Astrocyte (in vitro differentiated cells and primary cell): ENCODE results near the gene SGSM2. TPM values are rescaled to one million over a fixed set of nuclear protein-coding genes. Genes with fewer than 3 reads are reported as not detected.
"Not testable (repeated sequence)": the region's sequence is repeated elsewhere in the genome, so short reads cannot be mapped to it uniquely, and the experiment has no call there.

ENCODE experiments used
- DNase-seq: peaks from one replicate; pipeline ENCODE4 v3.0.0-alpha.2; 2010; ENCODE audit warnings: low read depth
- FAIRE-seq: peaks from 2 replicates; lab custom pipeline; 2011; peaks lifted over from hg19 to GRCh38; lab: Jason Lieb, UNC
- H2AFZ ChIP-seq: 2 replicates; pipeline ENCODE4 v1.6.0; 2012; ENCODE audit warnings: low read depth, low read length, inconsistent platforms
- H3K27ac ChIP-seq: 2 replicates; pipeline ENCODE4 v1.5.1; 2011; ENCODE audit warnings: low read depth, low read length, inconsistent platforms
- H3K27me3 ChIP-seq: 2 replicates; pipeline ENCODE4 v1.6.0; 2011; ENCODE audit warnings: low read length, inconsistent platforms; ENCODE audit not compliant: insufficient read depth
- H3K36me3 ChIP-seq: 2 replicates; pipeline ENCODE4 v1.5.1; 2011; ENCODE audit warnings: low read length, inconsistent platforms; ENCODE audit not compliant: insufficient read depth
- H3K4me1 ChIP-seq: 2 replicates; pipeline ENCODE4 v1.5.1; 2011; ENCODE audit warnings: low read length, inconsistent platforms; ENCODE audit not compliant: insufficient read depth
- H3K4me2 ChIP-seq: 2 replicates; pipeline ENCODE4 v1.6.0; 2012; ENCODE audit warnings: low read length, inconsistent platforms
- H3K4me3 ChIP-seq: 2 replicates; pipeline ENCODE4 v1.5.1; 2011; ENCODE audit warnings: low read depth, mild to moderate bottlenecking, low read length, inconsistent platforms; ENCODE audit not compliant: insufficient read depth
- H3K79me2 ChIP-seq: 2 replicates; pipeline ENCODE4 v1.6.0; 2012; ENCODE audit warnings: mild to moderate bottlenecking, low read length, inconsistent platforms; ENCODE audit not compliant: insufficient read depth
- H3K9ac ChIP-seq: 2 replicates; pipeline ENCODE4 v1.6.0; 2012; ENCODE audit warnings: mild to moderate bottlenecking, low read length, inconsistent platforms
- H3K9me3 ChIP-seq: 2 replicates; pipeline ENCODE4 v1.5.1; 2012; ENCODE audit warnings: low read depth, mild to moderate bottlenecking, low read length, inconsistent platforms; ENCODE audit not compliant: insufficient read depth
- H4K20me1 ChIP-seq: 2 replicates; pipeline ENCODE4 v1.6.0; 2012; ENCODE audit warnings: low read length, inconsistent platforms; ENCODE audit not compliant: insufficient read depth
- H3K27ac Mint-ChIP-seq: one replicate; pipeline ENCODE4 v1.8.0; 2021; ENCODE audit warnings: mild to moderate bottlenecking, mixed read lengths; ENCODE audit not compliant: unreplicated experiment
- H3K27me3 Mint-ChIP-seq: one replicate; pipeline ENCODE4 v1.8.0; 2021; ENCODE audit warnings: low read depth, mixed read lengths; ENCODE audit not compliant: unreplicated experiment
- H3K36me3 Mint-ChIP-seq: one replicate; pipeline ENCODE4 v1.8.0; 2021; ENCODE audit warnings: low read depth, mixed read lengths; ENCODE audit not compliant: unreplicated experiment
- H3K4me1 Mint-ChIP-seq: one replicate; pipeline ENCODE4 v1.8.0; 2021; ENCODE audit warnings: low read depth, mixed read lengths; ENCODE audit not compliant: unreplicated experiment
- H3K4me3 Mint-ChIP-seq: one replicate; pipeline ENCODE4 v1.8.0; 2021; ENCODE audit warnings: mild to moderate bottlenecking, moderate library complexity, mixed read lengths; ENCODE audit not compliant: unreplicated experiment
- H3K9me3 Mint-ChIP-seq: one replicate; pipeline ENCODE4 v1.8.0; 2021; ENCODE audit warnings: mild to moderate bottlenecking, mixed read lengths; ENCODE audit not compliant: unreplicated experiment
- CTCF ChIP-seq: IDR thresholded peaks from 2 replicates; pipeline ENCODE4 v1.5.1; 2011; ENCODE audit warnings: low read depth, mild to moderate bottlenecking, inconsistent platforms, low read length, moderate library complexity; ENCODE audit not compliant: insufficient read depth
- EZH2 ChIP-seq: IDR thresholded peaks from 2 replicates; pipeline ENCODE4 v1.6.1; 2012; ENCODE audit warnings: mild to moderate bottlenecking, low read length, inconsistent platforms; ENCODE audit not compliant: insufficient read depth
- total RNA-seq: library from RNA; stranded (reverse); gene quantifications from 2 replicates; pipeline ENCODE4 v1.2.1, GENCODE V29; 2021

The SGSM2 gene
- total RNA-seq, 1 donor from 2014 or later, result 62.1 TPM

DNA sequence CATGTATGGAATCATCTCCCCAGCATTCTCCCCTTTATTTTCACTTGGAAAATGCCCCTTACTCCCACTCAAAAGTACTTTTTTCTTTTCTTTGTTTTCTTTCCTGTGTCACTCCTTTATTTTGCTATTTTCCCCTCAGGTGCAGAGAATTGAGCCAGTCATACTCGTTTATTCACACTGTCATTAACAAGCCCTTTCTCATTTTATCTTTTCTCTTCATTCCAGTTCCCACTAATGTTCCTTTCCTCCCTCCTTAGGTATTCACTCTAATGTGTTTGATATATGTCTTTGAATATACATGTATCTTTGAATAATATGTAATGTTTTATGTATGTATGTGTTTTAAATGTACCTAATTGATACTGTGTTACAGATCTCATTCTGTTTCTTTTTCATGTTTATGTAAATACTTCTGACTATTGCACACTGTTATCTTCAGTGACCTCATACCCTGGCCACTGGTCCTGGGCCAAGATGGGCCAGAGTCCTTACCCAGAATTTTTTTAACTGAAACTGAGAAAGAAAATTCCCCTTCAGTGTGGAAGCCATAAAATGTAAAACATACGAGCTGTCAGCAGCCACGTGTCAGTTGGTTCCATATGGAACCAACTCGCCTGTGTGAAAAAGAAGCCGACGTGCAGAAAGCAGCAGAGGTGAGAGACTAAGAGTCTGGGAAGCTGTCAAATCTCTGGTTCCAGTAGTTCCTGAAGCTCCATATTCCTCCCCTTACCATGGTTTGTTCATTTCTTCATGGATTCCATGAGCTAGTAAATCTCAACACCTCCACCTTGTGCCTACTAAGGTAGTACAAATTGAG is 27.8 kb upstream of the SGSM2 start:
- H3K27me3 ChIP-seq, result no peaks in the 10 kb centered on the region
- H3K4me3 ChIP-seq, result no peak overlapping the region
- FAIRE-seq (no peak), DNase-seq (no peak)
- no peaks in the 10 kb centered on the region for H3K4me1 ChIP-seq
- Mint-ChIP-seq H3K9me3 (no peaks in the 10 kb centered on the region), H3K4me1 (no peaks in the 10 kb centered on the region), H3K36me3 (no peaks in the 10 kb centered on the region), H3K27me3 (no peaks in the 10 kb centered on the region), H3K4me3 (no peak overlapping the region), H3K27ac (no peak overlapping the region)
- H3K9me3 ChIP-seq, result no peaks in the 10 kb centered on the region
- H3K4me2 ChIP-seq, result no peak overlapping the region
- H4K20me1 ChIP-seq, result peaks cover 3% of the 10 kb centered on the region
- peaks cover 8% of the 10 kb centered on the region for H3K79me2 ChIP-seq
- H3K9ac ChIP-seq, result no peak overlapping the region
- TF ChIP-seq EZH2 (no peak), CTCF (no peak)
- no peak overlapping the region for H2AFZ ChIP-seq
- H3K27ac ChIP-seq, result no peak overlapping the region
- H3K36me3 ChIP-seq, result no peaks in the 10 kb centered on the region

- Histone ChIP-seq H3K9me3 (no peaks in the 10 kb centered on the region), H2AFZ (no peak overlapping the region), H3K4me2 (no peak overlapping the region), H3K27me3 (no peaks in the 10 kb centered on the region), H3K9ac (no peak overlapping the region), H3K27ac (no peak overlapping the region), H3K36me3 (no peaks in the 10 kb centered on the region), H4K20me1 (no peaks in the 10 kb centered on the region), H3K79me2 (no peaks in the 10 kb centered on the region), H3K4me3 (no peak overlapping the region), H3K4me1 (no peaks in the 10 kb centered on the region)
- no peak for DNase-seq
- TF ChIP-seq CTCF, result no peak
- no peak for TF ChIP-seq EZH2
- H3K4me1 Mint-ChIP-seq, result no peaks in the 10 kb centered on the region
- peaks cover under 1% of the 10 kb centered on the region for H3K36me3 Mint-ChIP-seq
- no peaks in the 10 kb centered on the region for H3K9me3 Mint-ChIP-seq
- no peaks in the 10 kb centered on the region for H3K27me3 Mint-ChIP-seq
- no peak overlapping the region for H3K27ac Mint-ChIP-seq
- H3K4me3 Mint-ChIP-seq, result no peak overlapping the region
- no peak for FAIRE-seq
These were observed 24.6 kb upstream of the SGSM2 start for GRCh38 chr17:2312736-2313135.

- not testable (repeated sequence) for H3K36me3 Mint-ChIP-seq, H3K27me3 ChIP-seq, H3K4me3 Mint-ChIP-seq
These were observed 20.4 kb upstream of the SGSM2 start for GRCh38 chr17:2316916-2317205.

More at GRCh38 chr17:2316916-2317205, 20.4 kb upstream of the SGSM2 start:
- H3K27me3 Mint-ChIP-seq, H4K20me1 ChIP-seq, H3K4me1 ChIP-seq, H3K27ac ChIP-seq, H3K4me3 ChIP-seq, H2AFZ ChIP-seq, H3K9me3 ChIP-seq, H3K36me3 ChIP-seq, H3K9me3 Mint-ChIP-seq, H3K4me2 ChIP-seq, H3K9ac ChIP-seq, DNase-seq, H3K27ac Mint-ChIP-seq, FAIRE-seq, H3K79me2 ChIP-seq, H3K4me1 Mint-ChIP-seq: not testable (repeated sequence)
